Measurements from ENCODE around the gene PHPT1. TPM values are rescaled to one million over a fixed set of nuclear protein-coding genes. Genes with fewer than 3 reads are reported as not detected.

The PHPT1 gene
- total and polyA plus RNA-seq, 2 of the 8 experiments (the other 6 are each of a cell fraction or from before 2014, with no cell fraction given) = 109 to 226 TPM

DNA sequence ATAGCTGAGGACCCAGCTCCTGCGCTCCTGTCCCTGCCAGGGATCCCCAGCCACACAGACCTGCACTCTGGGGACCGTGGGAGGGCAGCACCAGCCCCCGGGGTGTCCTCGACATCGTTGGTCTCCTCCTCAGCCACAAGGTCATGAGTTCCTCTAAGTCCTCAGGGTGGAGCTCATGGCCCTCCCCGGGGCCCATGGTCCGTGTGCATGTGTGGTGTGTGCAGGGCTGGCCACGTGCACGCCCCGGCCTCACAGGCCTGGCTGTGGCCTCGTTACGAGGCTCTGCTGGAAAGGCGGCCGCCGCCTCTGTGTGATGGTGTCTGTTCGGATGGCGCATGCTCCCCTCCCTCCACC is 23.0 kb upstream of the PHPT1 start:
- Histone ChIP-seq H3K9me3 (ENCODE audit: insufficient read depth in 2 of 2, low read depth in 1 of 2, low read length in 1 of 2) (no peaks in the 10 kb centered on the region), H3K4ac (replicated peaks; ENCODE audit: insufficient read length, low read depth, low read length) (no peak overlapping the region), H3K9ac (replicated peaks in 1 of 4; ENCODE audit: extremely low read depth in 1 of 4, low read depth in 3 of 4, low read length in 3 of 4) (no peak overlapping the region), H3K36me3 (ENCODE audit: control insufficient read depth in 2 of 4, insufficient read depth in 4 of 4, low read length in 3 of 4) (peaks cover 16 to 48% (median 36%) of the 10 kb centered on the region in 4 experiments), H3K4me3 (ENCODE audit: extremely low read depth in 1 of 4, insufficient read depth in 2 of 4, low read depth in 3 of 4, low read length in 4 of 4) (no peak overlapping the region), H3K4me2 (ENCODE audit: insufficient read depth in 1 of 2, low read depth in 2 of 2, low read length in 2 of 2) (no peak overlapping the region), H4K5ac (ENCODE audit: insufficient read length, low read depth, low read length) (no peak overlapping the region), H2BK20ac (ENCODE audit: low read length) (no peak overlapping the region), H2BK15ac (ENCODE audit: low read length) (no peak overlapping the region), H2BK5ac (ENCODE audit: low read depth, low read length) (no peak overlapping the region), H3K23me2 (ENCODE audit: low read depth, low read length) (peaks cover 2% of the 10 kb centered on the region; the same call in 1 of the 2 replicates), H3K27me3 (replicated peaks in 1 of 4; ENCODE audit: control insufficient read depth in 3 of 4, extremely low read depth in 1 of 4, insufficient read depth in 3 of 4, low read length in 3 of 4) (no peaks in the 10 kb centered on the region), H3K27ac (ENCODE audit: low read depth, low read length) (no peak overlapping the region), H4K91ac (replicated peaks; ENCODE audit: insufficient read length, low read length) (no peak overlapping the region), H4K8ac (ENCODE audit: extremely low read depth, insufficient read depth, low read length) (no peak overlapping the region; the same call in 1 of the 2 replicates), H2AK5ac (ENCODE audit: low read depth, low read length) (no peak overlapping the region), H3K56ac (replicated peaks; ENCODE audit: insufficient read length, low read depth, low read length) (no peak overlapping the region), H3K23ac (ENCODE audit: insufficient read length) (no peak overlapping the region), H2BK120ac (replicated peaks; ENCODE audit: low read depth, low read length) (no peak overlapping the region), H2BK12ac (ENCODE audit: low read depth, low read length) (no peak overlapping the region), H3K4me1 (replicated peaks in 1 of 4; ENCODE audit: control insufficient read depth in 3 of 4, insufficient read depth in 4 of 4, low read length in 3 of 4) (peaks cover 0 to 10% (median 5%) of the 10 kb centered on the region in 4 experiments; a peak in 4 of 7 replicates), H3K14ac (ENCODE audit: insufficient read length) (no peak overlapping the region), H3K18ac (ENCODE audit: extremely low read depth, low read length) (no peak overlapping the region), H4K20me1 (replicated peaks in 1 of 2; ENCODE audit: control insufficient read depth in 1 of 2, insufficient read depth in 2 of 2, low read length in 2 of 2) (peaks cover 16 to 41% of the 10 kb centered on the region in 2 experiments), H3K79me2 (ENCODE audit: control insufficient read depth in 1 of 2, insufficient read depth in 2 of 2, low read length in 2 of 2) (peaks cover 0 to 4% of the 10 kb centered on the region in 2 experiments; a peak in 1 of 4 replicates), H2AFZ (ENCODE audit: low read length) (no peak overlapping the region), H3K79me1 (ENCODE audit: low read depth, low read length) (peaks cover 12% of the 10 kb centered on the region)
- POLR2A ChIA-PET (ENCODE audit: partially characterized antibody) = interaction anchor here (0.8 to 1.5 kb wide), 4 partner anchors 9 to 17 kb away, joined by 3 to 5 read pairs (median 3); no protein-coding TSS in a partner anchor
- CTCF ChIA-PET (ENCODE audit: partially characterized antibody) = interaction anchor here (0.8 to 17.4 kb wide), 4 partner anchors 9 to 34 kb away, joined by 3 to 131 read pairs (median 4); partner anchors contain the start of gene AJM1
- no peak for FAIRE-seq
- 94% methylated on average over 15 of the region's 17 CpGs; no CpG with 5 or more reads in 1 of the 2 experiments for WGBS, 2 experiments (ENCODE audit: extremely low coverage in 1 of 2, insufficient coverage in 1 of 2, insufficient read length in 1 of 2, insufficient replicate concordance in 2 of 2, low coverage in 1 of 2, low lambda C conversion rate in 2 of 2, missing lambda C conversion rate in 1 of 2)
- no peak for DNase-seq (ENCODE audit: low read depth in 1 of 2, low spot score in 2 of 2)
- TF ChIP-seq FOSL1 (IDR thresholded peaks at IDR 0.05; ENCODE audit: insufficient read depth, low read depth, low read length) (no peak), CBX8 (IDR thresholded peaks at IDR 0.05; ENCODE audit: borderline replicate concordance, low read depth, low read length) (no peak), ZNF274 (IDR thresholded peaks at IDR 0.05; ENCODE audit: borderline replicate concordance, extremely low read depth, low read length) (no peak), USF2 (IDR thresholded peaks at IDR 0.05; ENCODE audit: low read length) (no peak)
- TF ChIP-seq, protein P1, sequence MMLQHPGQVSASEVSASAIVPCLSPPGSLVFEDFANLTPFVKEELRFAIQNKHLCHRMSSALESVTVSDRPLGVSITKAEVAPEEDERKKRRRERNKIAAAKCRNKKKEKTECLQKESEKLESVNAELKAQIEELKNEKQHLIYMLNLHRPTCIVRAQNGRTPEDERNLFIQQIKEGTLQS (IDR thresholded peaks at IDR 0.05; ENCODE audit: insufficient read depth, low read depth, low read length) = no peak
